ENCODE results near the gene ADK. TPM values are rescaled to one million over a fixed set of nuclear protein-coding genes. Genes with fewer than 3 reads are reported as not detected.
"Not testable (repeated sequence)": the region's sequence is repeated elsewhere in the genome, so short reads cannot be mapped to it uniquely, and the experiment has no call there.

ADK gene
- total RNA-seq, 1 donor from 2014 or later, result 26.2 TPM

DNA sequence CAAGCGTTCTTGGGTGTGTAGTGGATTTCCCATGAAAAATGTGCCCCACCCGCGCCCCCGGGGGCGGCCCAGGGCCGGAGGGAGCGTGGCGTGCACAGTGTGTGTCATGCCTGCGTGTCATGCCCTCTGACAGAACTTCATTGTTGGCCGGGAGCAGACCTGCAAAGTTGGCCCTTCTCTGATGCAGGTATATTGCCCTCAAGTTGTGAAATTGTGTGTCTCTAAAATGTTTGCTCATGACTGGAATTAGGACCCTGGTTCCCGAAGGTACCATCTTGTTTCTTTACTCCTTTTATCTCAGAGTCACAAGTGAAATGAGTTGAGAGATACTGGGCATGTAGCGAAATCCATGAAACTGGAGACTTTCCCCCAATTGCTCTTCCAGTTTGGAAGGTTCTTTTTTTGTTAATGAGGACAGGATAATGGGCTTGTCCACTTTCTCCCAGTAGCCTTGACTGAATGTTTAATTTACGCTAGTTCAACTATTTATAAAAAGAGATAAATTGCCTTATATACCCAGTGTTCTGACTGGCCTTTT, 26.2 kb downstream of the ADK start:
- TF ChIP-seq CTCF (IDR thresholded peaks at IDR 0.05; ENCODE audit: unreplicated experiment), result no peak
- Mint-ChIP-seq H3K27ac (peak overlapping the region; percentile 96), H3K4me1 (peaks cover 10% of the 10 kb centered on the region), H3K27me3 (ENCODE audit: low read depth) (no peaks in the 10 kb centered on the region), H3K36me3 (no peaks in the 10 kb centered on the region), H3K4me3 (peak overlapping the region; percentile 92), H3K9me3 (no peaks in the 10 kb centered on the region)
- DNase-seq (ENCODE audit: low spot score in 2 of 2, unreplicated experiment in 2 of 2), result no peak

- H3K9me3 Mint-ChIP-seq, result no peaks in the 10 kb centered on the region
- peaks cover 10% of the 10 kb centered on the region for H3K4me1 Mint-ChIP-seq
- H3K4me3 Mint-ChIP-seq, result no peak overlapping the region
- no peak overlapping the region for H3K27ac Mint-ChIP-seq
- no peaks in the 10 kb centered on the region for H3K27me3 Mint-ChIP-seq (ENCODE audit: low read depth)
- no peaks in the 10 kb centered on the region for H3K36me3 Mint-ChIP-seq
- no peak for DNase-seq (ENCODE audit: low spot score in 2 of 2, unreplicated experiment in 2 of 2)
- no peak for TF ChIP-seq CTCF (IDR thresholded peaks at IDR 0.05; ENCODE audit: unreplicated experiment)
Observed at GRCh38 chr10:74178042-74178791, 27.2 kb downstream of the ADK start.

DNA sequence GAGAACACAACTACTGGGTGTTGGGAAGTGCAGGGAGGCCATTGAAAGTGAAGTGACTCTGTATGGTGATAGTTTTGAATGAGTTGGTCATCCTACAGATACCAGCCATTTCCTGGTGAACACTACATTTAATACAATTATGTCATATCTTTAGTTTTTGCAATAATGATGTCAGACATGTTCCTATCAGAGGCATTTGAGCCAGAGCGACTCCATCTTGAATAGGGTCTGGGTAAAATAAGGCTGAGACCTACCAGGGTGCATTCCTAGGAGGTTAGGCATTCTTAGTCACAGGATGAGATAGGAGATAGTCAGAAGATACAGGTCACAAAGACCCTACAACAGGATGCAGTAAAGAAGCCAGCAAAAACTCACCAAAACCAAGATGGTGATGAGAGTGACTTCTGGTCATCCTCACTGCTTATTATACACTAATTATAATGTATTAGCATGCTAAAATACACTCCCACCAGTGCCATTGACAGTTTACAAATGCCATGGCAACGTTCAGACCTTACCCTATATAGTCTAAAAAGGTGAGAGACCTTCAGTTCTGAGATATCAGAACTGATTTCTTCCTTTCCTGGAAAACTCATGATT, 28.2 kb downstream of the ADK start:
- no peak for TF ChIP-seq CTCF (IDR thresholded peaks at IDR 0.05; ENCODE audit: unreplicated experiment)
- no peaks in the 10 kb centered on the region for H3K27me3 Mint-ChIP-seq (ENCODE audit: low read depth)
- H3K4me1 Mint-ChIP-seq, result peaks cover 10% of the 10 kb centered on the region
- no peaks in the 10 kb centered on the region for H3K9me3 Mint-ChIP-seq
- H3K4me3 Mint-ChIP-seq, result no peak overlapping the region
- no peak for DNase-seq (ENCODE audit: low spot score in 2 of 2, unreplicated experiment in 2 of 2)
- H3K36me3 Mint-ChIP-seq, result no peaks in the 10 kb centered on the region
- no peak overlapping the region for H3K27ac Mint-ChIP-seq

DNA sequence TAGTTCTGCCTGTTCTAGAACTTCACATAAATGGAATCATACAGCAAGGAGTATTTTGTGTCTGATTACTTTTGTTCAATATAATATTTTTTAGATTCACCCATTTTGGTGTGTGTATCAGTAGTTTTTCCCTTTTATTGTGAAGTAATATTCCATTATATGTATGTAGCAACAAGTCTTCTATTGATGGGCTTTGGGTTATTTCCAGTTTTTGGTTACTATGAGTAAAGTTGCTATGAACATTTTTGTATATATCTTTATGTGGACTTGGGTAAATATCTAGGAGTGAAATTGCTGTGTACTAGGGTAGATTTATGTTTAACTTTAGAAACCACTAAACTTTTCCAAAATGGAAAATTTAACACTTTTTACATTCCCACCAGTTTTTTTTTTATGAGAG, 35.7 kb downstream of the ADK start:
- H3K9me3 Mint-ChIP-seq, result no peaks in the 10 kb centered on the region
- TF ChIP-seq CTCF (IDR thresholded peaks at IDR 0.05; ENCODE audit: unreplicated experiment), result no peak
- no peak overlapping the region for H3K4me3 Mint-ChIP-seq
- H3K4me1 Mint-ChIP-seq, result peaks cover 30% of the 10 kb centered on the region
- DNase-seq (ENCODE audit: low spot score in 2 of 2, unreplicated experiment in 2 of 2), result no peak
- H3K27ac Mint-ChIP-seq, result peak overlapping the region; percentile 28
- H3K36me3 Mint-ChIP-seq, result no peaks in the 10 kb centered on the region
- no peaks in the 10 kb centered on the region for H3K27me3 Mint-ChIP-seq (ENCODE audit: low read depth)

- Mint-ChIP-seq H3K27me3 (ENCODE audit: low read depth) (no peaks in the 10 kb centered on the region), H3K36me3 (no peaks in the 10 kb centered on the region), H3K4me1 (peaks cover 30% of the 10 kb centered on the region), H3K4me3 (no peak overlapping the region), H3K9me3 (no peaks in the 10 kb centered on the region), H3K27ac (peak overlapping the region; percentile 80)
- no peak for TF ChIP-seq CTCF (IDR thresholded peaks at IDR 0.05; ENCODE audit: unreplicated experiment)
- no peak for DNase-seq (ENCODE audit: low spot score in 2 of 2, unreplicated experiment in 2 of 2)
Observed at GRCh38 chr10:74187237-74187636, 36.2 kb downstream of the ADK start.

DNA sequence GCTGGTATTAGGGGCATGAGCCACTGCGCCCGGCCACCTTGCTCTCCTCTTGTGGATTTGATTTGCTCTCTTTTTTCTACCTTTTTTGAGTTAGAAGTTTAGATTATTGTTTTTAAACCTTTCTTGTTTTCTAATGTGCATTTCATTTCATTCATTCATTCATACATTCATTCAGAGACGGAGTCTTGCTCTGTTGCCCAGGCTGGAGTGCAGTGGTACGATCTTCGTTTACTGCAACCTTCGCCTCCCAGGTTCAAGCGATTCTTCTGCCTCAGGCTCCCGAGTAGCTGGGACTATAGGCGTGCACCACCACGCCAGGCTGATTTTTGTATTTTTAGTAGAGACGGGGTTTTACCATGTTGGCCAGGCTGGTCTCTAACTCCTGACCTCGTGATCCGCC, 37.6 kb downstream of the ADK start:
- H3K27ac Mint-ChIP-seq, result peak overlapping the region; percentile 98
- H3K4me3 Mint-ChIP-seq; H3K27me3 Mint-ChIP-seq (ENCODE audit: low read depth): not testable (repeated sequence)

More for the DNA sequence above, 37.6 kb downstream of the ADK start:
- peaks cover 37% of the 10 kb centered on the region for H3K4me1 Mint-ChIP-seq
- not testable (repeated sequence) for DNase-seq (ENCODE audit: low spot score in 2 of 2, unreplicated experiment in 2 of 2); H3K9me3 Mint-ChIP-seq; H3K36me3 Mint-ChIP-seq

Measured in mesothelial cell of epicardium (in vitro differentiated cells).